K562 (cell line): ENCODE measurements around the gene TEX22. TPM values are rescaled to one million over a fixed set of nuclear protein-coding genes. Genes with fewer than 3 reads are reported as not detected.

Experiments
- CBFA2T3 ChIP-seq: fragments of 450-650 bp; IDR thresholded peaks from 2 replicates; pipeline ENCODE4 v1.6.1; 2017
- DPF2 ChIP-seq: fragments of 450-650 bp; IDR thresholded peaks from 2 replicates; pipeline ENCODE4 v1.6.1; 2016
- JUN ChIP-seq, 2 experiments: sonication (generic) in 1 of 2; formaldehyde crosslinking in 1 of 2; IDR thresholded peaks; 2 replicates each; pipeline versions ENCODE4 v1.6.1 to v1.8.0; 2012 to 2022; ENCODE audit warnings: borderline replicate concordance in 2 of 2, mild to moderate bottlenecking in 2 of 2, improper control_type of control experiment in 1 of 2, low read depth in 1 of 2, low read length in 1 of 2, missing genetic modification reagents in 1 of 2
- MEIS2 ChIP-seq: fragments of 450-650 bp; IDR thresholded peaks from 2 replicates; pipeline ENCODE4 v1.6.1; 2014; ENCODE audit warnings: mild to moderate bottlenecking; ENCODE audit not compliant: partially characterized antibody
- PPARD ChIP-seq: fragments of 250-450 bp; sonication (Bioruptor Pico); IDR thresholded peaks from 2 replicates; pipeline ENCODE4 v1.8.0; 2022; ENCODE audit warnings: inconsistent platforms, mild to moderate bottlenecking, moderate library complexity
- RBM15 ChIP-seq: fragments of 200-400 bp; formaldehyde crosslinking; IDR thresholded peaks from 2 replicates; pipeline ENCODE4 v1.6.1; 2018; ENCODE audit warnings: mild to moderate bottlenecking, low read length, moderate library complexity; ENCODE audit not compliant: insufficient read depth
- RHOXF2B ChIP-seq: fragments of 250-450 bp; sonication (Bioruptor Pico); conservative IDR thresholded peaks from 2 replicates; pipeline ENCODE4 v1.5.1; 2021
- SIN3A ChIP-seq, 2 experiments: fragments of 150-350 bp in 1 of 2; IDR thresholded peaks; 2 replicates each; pipeline ENCODE4 v1.6.1; 2011 to 2016; ENCODE audit warnings: borderline replicate concordance in 2 of 2, low read depth in 2 of 2, low read length in 2 of 2, mild to moderate bottlenecking in 2 of 2, moderate library complexity in 2 of 2; ENCODE audit not compliant: control insufficient read depth in 1 of 2
- XRCC4 ChIP-seq: IDR thresholded peaks from one replicate; pipeline ENCODE4 v1.6.1; 2011; ENCODE audit not compliant: insufficient read depth, insufficient read length; ENCODE audit errors: extremely low read depth
- ZFP1 ChIP-seq: fragments of 450-650 bp; formaldehyde crosslinking; IDR thresholded peaks from 2 replicates; pipeline ENCODE4 v1.4.0; 2020; ENCODE audit warnings: mild to moderate bottlenecking, mixed read lengths
- ZNF184 ChIP-seq: sonication (generic); formaldehyde crosslinking; IDR thresholded peaks from 2 replicates; pipeline ENCODE4 v1.5.0; 2020; ENCODE audit warnings: missing genetic modification reagents
- polyA plus RNA-seq, 8 experiments: library from polyadenylated mRNA; depleted of rRNA in 4 of 8; stranded (reverse) in 5 of 8; unstranded in 3 of 8; fragments of >200 nt; fragmentation: Nextera tagmentation in 2 of 8; fragmentation: Illumina TruSeq in 1 of 8; extraction: Ambion mirVana in 2 of 8; extraction: Trizol in 1 of 8; gene quantifications; 2 replicates each; pipeline versions ENCODE4 v1.2.1 to v1.2.3, GENCODE V29; 2011 to 2014; ENCODE audit warnings: inconsistent platforms in 1 of 8, missing spikeins in 1 of 8
- total RNA-seq, 7 experiments: library from RNA; depleted of rRNA in 6 of 7; stranded (reverse); fragments of >200 nt in 6 of 7; fragmentation: Illumina TruSeq in 2 of 7; extraction: Trizol in 2 of 7; gene quantifications; 2 replicates each; pipeline versions ENCODE4 v1.2.1 to v1.2.3, GENCODE V29; 2011 to 2021; ENCODE audit warnings: low replicate concordance in 1 of 7
- TF ChIP-seq, protein P1 (sequence below): fragments of 250-450 bp; sonication (Bioruptor Pico); IDR thresholded peaks from 2 replicates; pipeline ENCODE4 v1.5.1; 2021; ENCODE audit warnings: mild to moderate bottlenecking
- TF ChIP-seq, protein P2 (sequence below), 2 experiments: IDR thresholded peaks; 2 replicates each; pipeline ENCODE4 v1.6.1; 2012; ENCODE audit warnings: improper control_type of control experiment in 2 of 2, low read depth in 2 of 2, low read length in 2 of 2, borderline replicate concordance in 1 of 2
- TF ChIP-seq, protein P3 (sequence below): fragments of 200-800 bp; sonication (Bioruptor generic); IDR thresholded peaks from 2 replicates; pipeline ENCODE4 v1.6.1; 2016; ENCODE audit warnings: missing genetic modification characterization, missing compliant biosample characterization
- TF ChIP-seq, protein P4 (sequence below): fragments of 250-450 bp; sonication (Bioruptor Pico); IDR thresholded peaks from 2 replicates; pipeline ENCODE4 v1.8.0; 2022; ENCODE audit warnings: inconsistent platforms

TEX22 gene
- total and polyA plus RNA-seq, 9 of the 15 experiments (the other 6 are each of a cell fraction or from before 2014, with no cell fraction given) = 0.04 to 1.7 (median 0.23) TPM; not detected in 2

DNA sequence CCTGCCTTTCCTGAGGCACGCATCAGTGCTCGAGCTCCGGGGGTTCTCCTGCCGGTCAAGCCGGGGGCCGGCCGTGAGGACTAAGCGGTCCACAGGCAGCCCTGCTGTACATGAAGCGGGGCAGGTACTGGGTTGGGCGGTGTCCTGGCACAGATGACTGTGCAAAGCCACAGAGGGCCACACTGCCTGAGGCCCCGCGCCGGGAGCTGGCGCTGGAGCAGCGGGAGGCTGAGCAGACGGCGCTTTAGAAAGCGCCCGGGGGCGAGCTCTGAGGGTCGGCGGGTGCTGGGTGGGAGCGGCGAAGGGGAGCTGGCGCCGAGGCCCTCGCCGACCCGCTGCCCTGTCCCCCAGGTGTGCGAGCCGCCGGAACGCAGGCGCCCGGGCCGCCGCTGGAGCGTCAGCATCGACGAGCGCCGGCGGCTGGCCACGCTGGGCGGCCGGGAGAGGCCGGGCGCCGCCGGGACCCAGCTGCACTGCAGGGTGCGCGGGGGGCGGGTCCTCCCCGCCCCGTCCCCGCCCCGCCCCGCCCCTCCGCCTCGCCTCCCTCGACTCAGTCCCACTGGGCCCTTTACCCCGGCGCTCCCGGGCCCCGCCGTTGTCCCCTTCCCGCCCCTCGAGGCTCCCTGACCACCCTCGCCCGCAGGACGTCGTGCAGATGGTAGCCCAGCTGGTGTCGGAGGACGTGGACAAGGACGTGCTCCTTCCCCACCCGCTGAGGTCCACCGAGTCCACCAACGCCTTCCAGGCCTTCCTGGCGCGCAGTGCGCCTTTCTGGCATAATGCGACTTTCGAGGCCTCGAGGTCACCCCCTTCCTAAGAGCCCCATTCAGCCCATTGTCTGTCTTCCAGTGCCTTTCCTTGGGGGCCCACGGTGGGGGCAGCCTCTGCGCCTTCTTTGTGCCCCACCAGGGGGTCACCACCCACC lies 12.9 kb downstream of the TEX22 start (continued):
- TF ChIP-seq, protein P1, sequence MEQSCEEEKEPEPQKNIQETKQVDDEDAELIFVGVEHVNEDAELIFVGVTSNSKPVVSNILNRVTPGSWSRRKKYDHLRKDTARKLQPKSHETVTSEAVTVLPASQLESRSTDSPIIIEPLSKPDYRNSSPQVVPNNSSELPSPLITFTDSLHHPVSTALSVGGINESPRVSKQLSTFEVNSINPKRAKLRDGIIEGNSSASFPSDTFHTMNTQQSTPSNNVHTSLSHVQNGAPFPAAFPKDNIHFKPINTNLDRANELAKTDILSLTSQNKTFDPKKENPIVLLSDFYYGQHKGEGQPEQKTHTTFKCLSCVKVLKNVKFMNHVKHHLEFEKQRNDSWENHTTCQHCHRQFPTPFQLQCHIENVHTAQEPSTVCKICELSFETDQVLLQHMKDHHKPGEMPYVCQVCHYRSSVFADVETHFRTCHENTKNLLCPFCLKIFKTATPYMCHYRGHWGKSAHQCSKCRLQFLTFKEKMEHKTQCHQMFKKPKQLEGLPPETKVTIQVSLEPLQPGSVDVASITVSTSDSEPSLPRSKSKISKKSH (CRISPR knock-in tag) = no peak
- TF ChIP-seq ZNF184 (CRISPR knock-in tag) = peak; percentile 77; the same call in 1 of the 2 replicates
- TF ChIP-seq SIN3A (IDR thresholded peaks at IDR 0.05; ENCODE audit: borderline replicate concordance in 2 of 2, control insufficient read depth in 1 of 2, low read depth in 2 of 2, low read length in 2 of 2) = peak in 1 of 2 experiments; percentile 41; a peak in 1 of 4 replicates
- TF ChIP-seq, protein P2, sequence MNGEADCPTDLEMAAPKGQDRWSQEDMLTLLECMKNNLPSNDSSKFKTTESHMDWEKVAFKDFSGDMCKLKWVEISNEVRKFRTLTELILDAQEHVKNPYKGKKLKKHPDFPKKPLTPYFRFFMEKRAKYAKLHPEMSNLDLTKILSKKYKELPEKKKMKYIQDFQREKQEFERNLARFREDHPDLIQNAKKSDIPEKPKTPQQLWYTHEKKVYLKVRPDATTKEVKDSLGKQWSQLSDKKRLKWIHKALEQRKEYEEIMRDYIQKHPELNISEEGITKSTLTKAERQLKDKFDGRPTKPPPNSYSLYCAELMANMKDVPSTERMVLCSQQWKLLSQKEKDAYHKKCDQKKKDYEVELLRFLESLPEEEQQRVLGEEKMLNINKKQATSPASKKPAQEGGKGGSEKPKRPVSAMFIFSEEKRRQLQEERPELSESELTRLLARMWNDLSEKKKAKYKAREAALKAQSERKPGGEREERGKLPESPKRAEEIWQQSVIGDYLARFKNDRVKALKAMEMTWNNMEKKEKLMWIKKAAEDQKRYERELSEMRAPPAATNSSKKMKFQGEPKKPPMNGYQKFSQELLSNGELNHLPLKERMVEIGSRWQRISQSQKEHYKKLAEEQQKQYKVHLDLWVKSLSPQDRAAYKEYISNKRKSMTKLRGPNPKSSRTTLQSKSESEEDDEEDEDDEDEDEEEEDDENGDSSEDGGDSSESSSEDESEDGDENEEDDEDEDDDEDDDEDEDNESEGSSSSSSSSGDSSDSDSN (IDR thresholded peaks at IDR 0.05; ENCODE audit: borderline replicate concordance in 1 of 2, low read depth in 2 of 2, low read length in 2 of 2) = no peak
- no peak for TF ChIP-seq RBM15
- TF ChIP-seq, protein P3, sequence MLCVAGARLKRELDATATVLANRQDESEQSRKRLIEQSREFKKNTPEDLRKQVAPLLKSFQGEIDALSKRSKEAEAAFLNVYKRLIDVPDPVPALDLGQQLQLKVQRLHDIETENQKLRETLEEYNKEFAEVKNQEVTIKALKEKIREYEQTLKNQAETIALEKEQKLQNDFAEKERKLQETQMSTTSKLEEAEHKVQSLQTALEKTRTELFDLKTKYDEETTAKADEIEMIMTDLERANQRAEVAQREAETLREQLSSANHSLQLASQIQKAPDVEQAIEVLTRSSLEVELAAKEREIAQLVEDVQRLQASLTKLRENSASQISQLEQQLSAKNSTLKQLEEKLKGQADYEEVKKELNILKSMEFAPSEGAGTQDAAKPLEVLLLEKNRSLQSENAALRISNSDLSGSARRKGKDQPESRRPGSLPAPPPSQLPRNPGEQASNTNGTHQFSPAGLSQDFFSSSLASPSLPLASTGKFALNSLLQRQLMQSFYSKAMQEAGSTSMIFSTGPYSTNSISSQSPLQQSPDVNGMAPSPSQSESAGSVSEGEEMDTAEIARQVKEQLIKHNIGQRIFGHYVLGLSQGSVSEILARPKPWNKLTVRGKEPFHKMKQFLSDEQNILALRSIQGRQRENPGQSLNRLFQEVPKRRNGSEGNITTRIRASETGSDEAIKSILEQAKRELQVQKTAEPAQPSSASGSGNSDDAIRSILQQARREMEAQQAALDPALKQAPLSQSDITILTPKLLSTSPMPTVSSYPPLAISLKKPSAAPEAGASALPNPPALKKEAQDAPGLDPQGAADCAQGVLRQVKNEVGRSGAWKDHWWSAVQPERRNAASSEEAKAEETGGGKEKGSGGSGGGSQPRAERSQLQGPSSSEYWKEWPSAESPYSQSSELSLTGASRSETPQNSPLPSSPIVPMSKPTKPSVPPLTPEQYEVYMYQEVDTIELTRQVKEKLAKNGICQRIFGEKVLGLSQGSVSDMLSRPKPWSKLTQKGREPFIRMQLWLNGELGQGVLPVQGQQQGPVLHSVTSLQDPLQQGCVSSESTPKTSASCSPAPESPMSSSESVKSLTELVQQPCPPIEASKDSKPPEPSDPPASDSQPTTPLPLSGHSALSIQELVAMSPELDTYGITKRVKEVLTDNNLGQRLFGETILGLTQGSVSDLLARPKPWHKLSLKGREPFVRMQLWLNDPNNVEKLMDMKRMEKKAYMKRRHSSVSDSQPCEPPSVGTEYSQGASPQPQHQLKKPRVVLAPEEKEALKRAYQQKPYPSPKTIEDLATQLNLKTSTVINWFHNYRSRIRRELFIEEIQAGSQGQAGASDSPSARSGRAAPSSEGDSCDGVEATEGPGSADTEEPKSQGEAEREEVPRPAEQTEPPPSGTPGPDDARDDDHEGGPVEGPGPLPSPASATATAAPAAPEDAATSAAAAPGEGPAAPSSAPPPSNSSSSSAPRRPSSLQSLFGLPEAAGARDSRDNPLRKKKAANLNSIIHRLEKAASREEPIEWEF (CRISPR knock-in tag) = no peak
- no peak for TF ChIP-seq DPF2
- no peak for TF ChIP-seq ZFP1 (CRISPR knock-in tag)
- TF ChIP-seq JUN (IDR thresholded peaks at IDR 0.05; ENCODE audit: borderline replicate concordance, low read depth, low read length) = no peak
- TF ChIP-seq JUN (CRISPR knock-in tag; IDR thresholded peaks at IDR 0.05; ENCODE audit: borderline replicate concordance) = no peak
- TF ChIP-seq RHOXF2B (CRISPR knock-in tag) = no peak
- TF ChIP-seq PPARD = no peak
- no peak for TF ChIP-seq CBFA2T3
- no peak for TF ChIP-seq MEIS2
- TF ChIP-seq XRCC4 = no peak
- TF ChIP-seq, protein P4, sequence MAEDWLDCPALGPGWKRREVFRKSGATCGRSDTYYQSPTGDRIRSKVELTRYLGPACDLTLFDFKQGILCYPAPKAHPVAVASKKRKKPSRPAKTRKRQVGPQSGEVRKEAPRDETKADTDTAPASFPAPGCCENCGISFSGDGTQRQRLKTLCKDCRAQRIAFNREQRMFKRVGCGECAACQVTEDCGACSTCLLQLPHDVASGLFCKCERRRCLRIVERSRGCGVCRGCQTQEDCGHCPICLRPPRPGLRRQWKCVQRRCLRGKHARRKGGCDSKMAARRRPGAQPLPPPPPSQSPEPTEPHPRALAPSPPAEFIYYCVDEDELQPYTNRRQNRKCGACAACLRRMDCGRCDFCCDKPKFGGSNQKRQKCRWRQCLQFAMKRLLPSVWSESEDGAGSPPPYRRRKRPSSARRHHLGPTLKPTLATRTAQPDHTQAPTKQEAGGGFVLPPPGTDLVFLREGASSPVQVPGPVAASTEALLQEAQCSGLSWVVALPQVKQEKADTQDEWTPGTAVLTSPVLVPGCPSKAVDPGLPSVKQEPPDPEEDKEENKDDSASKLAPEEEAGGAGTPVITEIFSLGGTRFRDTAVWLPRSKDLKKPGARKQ = no peak
